Measurements from ENCODE around the gene OR51G1.
"Not testable (repeated sequence)": the region's sequence is repeated elsewhere in the genome, so short reads cannot be mapped to it uniquely, and the experiment has no call there.

Gene OR51G1, protein sequence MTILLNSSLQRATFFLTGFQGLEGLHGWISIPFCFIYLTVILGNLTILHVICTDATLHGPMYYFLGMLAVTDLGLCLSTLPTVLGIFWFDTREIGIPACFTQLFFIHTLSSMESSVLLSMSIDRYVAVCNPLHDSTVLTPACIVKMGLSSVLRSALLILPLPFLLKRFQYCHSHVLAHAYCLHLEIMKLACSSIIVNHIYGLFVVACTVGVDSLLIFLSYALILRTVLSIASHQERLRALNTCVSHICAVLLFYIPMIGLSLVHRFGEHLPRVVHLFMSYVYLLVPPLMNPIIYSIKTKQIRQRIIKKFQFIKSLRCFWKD

DNA sequence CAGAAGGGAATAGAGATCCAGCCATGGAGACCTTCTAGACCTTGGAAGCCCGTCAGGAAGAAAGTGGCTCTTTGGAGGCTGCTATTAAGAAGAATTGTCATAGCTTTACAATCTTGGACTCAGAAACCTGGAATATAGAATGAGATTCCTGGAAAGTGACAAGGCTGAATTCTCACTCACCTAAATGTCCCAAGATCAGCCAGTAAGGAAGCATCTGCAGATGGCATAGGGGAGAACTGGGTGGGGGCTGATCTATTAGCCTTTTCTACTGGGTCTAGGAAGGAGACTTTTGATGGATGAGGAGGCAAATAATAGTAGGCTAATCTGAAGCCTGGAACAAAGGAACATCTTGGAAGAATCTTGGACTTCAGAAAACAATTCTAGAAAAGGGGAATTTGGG lies at the start of gene OR51G1:
OR51G1 (minus strand) TSS at position 101 of the 400 bp plus-strand sequence; CDS start at position 101, 0 bp downstream.
- no peak for DNase-seq (ENCODE audit: low spot score)

DNA sequence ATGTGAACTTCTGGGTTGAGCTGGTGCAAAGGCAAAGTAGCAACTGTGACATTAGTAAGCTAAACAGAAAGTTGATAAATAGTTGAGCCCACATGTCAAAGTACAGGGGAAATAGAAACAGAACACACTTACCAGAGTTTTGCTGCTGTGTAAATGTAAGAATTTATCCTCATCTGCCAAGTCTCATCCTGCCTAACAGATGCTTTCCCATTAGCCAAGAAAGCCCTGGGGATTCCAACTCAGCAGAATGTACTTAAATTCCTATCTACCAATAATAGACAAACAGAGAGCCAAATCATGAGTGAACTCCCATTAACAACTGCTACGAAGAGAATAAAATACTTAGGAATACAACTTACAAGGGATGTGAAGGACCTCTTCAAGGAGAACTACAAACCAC lies 38.7 kb upstream of the OR51G1 start:
- no peak for DNase-seq (ENCODE audit: low spot score)

DNA sequence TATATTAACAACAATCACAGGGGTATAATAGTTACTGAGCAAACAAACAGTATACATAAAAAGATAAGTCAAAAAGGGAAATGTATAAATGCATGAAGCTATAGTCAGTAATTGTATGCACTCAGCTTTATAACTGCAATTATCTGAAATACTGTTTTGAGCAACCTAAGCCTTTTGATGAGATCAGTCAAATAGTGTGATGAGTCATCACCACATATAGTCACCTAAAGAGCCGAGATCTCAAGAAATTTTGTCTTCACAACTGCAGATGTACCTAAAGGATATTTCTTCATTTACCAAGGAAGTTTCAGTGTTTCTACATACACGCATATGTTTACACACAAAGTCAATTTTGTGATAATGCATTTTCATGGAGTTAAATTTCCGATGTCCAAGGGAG lies 36.7 kb upstream of the OR51G1 start:
- DNase-seq (ENCODE audit: low spot score), result no peak

DNA sequence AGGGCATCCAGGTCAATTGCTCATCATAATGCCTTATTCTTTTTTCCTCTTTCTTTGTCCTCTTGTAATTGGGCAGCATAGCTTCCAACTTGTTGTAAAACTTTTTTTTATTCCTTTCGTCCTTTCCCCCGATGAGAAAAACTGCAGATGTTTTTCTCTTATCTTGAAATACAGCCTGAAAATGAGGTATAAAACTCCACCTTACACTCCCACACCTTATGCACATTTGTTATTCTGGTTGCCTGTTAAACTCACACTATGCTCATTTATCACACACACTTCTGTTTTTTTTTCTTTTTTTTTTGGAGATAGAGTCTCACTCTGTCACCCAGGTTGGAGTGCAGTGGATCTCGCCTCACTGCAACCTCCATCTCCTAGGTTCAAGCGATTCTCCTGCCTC lies 33.3 kb upstream of the OR51G1 start:
- no peak for DNase-seq (ENCODE audit: low spot score)

DNA sequence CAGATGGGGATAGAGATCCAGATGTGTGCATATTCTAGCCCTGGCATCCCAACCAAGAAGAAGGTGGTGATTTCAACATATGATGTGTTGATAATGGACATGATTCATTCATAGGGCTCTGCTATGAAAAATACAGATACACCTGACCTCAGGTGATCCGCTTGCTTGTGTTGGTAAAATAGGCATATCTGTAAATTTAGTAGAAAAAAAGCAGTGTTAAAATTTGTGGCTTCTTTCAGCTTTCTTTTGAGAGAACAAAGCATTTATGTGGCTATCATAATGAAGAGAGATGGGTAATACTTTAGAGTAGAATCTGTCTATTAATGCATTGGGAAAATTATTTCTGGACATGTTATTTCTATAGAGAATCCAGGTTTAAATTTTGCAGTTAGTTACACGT lies 31.5 kb upstream of the OR51G1 start, which contains the start of gene OR51A2:
OR51A2 (minus strand) TSS at position 101 of the 400 bp plus-strand sequence; CDS start at position 101, 0 bp downstream.
- DNase-seq (ENCODE audit: low spot score), result not testable (repeated sequence)

DNA sequence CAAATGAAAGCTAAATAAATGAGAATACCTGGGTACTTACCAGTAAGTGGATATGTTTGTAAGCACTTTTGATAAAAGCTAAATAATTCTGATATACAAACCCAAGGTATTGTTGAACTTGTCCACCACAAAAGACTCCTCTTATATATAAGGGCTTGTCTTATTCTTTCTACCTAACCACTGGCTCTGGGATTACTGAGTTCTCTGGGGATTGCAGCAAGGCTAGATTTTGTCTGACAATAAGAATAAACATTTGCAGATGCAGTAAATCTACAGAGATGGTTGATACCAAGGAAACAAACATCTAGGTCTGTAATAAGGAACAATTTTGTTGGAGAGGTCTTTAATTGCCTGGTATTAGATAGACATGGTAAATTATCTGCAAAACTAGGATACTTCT lies 23.4 kb upstream of the OR51G1 start, which contains the start of gene OR51A4:
OR51A4 (minus strand) TSS at position 101 of the 400 bp plus-strand sequence. CDS start 505 bp downstream, outside the sequence.
- no peak for DNase-seq (ENCODE audit: low spot score)

DNA sequence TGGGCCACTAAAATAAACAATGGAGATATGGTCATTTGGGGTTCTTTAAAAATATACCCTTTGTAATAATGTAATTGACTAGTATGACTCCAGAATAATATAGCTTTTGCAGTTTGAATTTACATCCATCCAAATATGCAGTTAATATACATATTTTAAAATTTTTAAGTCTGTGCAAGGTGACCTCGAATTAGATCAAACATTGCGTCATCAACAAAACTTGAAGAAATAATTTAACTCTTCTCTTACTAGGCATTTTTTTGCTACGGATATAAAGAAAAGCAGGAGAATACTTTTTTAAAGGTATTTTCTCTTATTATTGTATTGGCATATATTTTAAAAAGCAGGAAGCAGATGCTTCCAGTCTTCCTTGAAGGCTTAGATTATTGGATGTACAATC lies 12.6 kb upstream of the OR51G1 start:
- DNase-seq (ENCODE audit: low spot score), result no peak

DNA sequence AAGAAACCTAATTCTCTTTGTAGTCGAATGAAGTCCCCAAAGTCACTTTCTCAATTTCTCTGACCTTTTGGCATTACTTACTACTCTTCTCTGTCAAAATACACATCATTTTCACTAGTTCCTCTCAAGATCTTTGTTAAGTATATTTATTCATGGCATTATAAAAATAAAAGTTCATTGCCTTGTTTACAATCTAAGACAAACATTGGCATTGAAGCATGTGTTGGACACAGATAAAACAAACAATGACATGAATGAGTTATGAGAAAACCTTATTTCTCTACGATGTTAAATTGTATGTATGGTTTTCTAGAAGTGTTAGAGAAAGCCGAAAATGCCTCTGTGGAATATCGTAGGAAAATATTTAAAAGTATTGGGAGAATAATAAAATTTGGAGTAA lies 8.6 kb upstream of the OR51G1 start:
- DNase-seq (ENCODE audit: low spot score), result no peak

DNA sequence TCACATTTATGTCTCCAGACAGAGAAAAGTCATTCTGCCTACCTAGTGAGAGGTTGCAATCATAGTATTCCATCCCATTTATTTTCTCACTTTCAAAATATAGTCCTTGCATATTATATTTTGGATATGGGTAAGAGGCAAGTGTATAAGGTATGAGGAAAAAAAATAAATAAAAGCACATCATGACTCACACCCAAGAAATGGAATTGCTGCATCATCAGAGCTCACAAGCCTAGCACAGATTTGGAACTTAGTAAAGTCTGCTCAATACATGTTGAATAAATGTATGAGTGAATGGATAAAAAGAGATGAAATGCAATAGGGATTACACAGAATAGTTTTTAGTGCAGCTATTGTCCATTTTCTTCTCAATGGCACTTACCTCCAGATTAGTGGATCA lies 2.5 kb upstream of the OR51G1 start:
- DNase-seq (ENCODE audit: low spot score), result no peak

DNA sequence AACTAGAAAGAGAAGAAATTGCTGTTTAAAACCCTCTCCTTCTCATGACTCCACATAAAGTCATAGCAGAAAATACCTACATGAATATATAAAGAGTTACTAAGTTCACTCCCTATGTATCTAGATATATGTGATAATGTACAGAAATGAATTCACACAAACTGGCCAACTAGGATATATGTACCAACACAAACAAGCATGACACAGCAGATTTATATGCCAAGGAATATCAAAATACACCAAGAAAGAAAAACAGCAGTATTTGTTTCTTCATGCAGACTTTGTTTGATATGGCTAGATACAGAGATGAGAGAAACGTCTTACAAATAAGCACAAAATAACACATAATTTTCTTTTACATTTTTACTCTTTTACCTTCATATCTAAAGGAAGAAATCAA lies 1.8 kb downstream of the OR51G1 start:
- no peak for DNase-seq (ENCODE audit: low spot score)

DNA sequence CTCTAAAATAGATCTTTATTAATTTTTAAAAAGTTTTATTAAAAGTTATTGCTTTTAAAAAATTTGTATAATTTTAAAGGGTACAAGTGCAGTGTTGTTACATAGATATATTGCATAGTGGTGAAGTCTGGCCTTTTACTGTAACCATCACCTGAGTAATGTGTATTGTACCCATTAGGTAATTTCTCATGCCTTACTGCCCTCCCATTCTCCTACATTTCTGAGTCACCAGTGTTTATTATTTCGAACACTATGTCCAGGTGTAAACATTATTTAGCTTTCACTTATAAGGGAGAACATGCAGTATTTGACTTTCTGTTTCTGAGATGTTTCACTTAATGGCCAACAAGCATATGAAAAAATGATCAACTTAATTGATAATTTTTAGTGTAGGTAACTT lies 2.3 kb downstream of the OR51G1 start:
- DNase-seq (ENCODE audit: low spot score), result no peak

DNA sequence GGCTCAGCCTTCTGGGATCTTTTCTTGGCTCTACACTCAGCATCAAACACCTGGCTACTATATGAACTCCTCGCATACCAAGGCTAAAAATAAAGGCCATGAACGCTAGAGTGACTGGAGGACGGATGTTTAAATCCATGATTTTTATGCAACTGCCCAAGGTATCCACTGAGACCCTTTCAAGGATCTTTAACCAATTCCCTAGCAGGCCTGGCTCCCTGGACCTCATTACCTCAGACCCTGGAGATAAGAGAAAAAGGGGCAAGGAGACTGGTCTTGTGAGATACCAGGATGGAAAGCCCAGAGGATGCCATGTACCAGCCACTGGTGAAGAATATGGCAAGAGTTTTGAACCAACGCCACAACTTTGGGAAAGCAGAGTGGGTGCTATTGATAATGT lies 4.9 kb downstream of the OR51G1 start, which contains the start of gene OR51G2:
OR51G2 (minus strand) TSS at position 101 of the 400 bp plus-strand sequence. CDS start 3,687 bp downstream, outside the sequence.
- no peak for DNase-seq (ENCODE audit: low spot score)

DNA sequence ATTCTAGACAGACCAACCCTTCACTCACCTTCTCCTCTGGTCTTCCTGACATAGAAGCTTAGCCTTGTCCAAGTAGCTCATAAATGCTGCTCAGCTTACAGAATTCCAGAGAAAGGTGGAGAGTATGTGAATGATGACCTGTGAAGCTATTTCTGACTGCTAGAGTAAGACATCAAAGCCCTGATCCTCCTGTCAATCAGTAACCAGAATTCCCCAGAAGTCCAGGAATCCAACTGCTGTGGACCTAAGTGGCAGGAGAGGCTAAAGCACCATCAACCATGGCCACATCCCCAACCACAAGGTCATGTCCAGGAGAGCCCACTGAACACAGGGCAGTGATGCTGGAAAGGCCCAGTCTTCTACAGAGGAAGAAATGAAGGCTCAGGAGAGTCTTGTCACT lies 7.6 kb downstream of the OR51G1 start:
- DNase-seq (ENCODE audit: low spot score), result no peak

DNA sequence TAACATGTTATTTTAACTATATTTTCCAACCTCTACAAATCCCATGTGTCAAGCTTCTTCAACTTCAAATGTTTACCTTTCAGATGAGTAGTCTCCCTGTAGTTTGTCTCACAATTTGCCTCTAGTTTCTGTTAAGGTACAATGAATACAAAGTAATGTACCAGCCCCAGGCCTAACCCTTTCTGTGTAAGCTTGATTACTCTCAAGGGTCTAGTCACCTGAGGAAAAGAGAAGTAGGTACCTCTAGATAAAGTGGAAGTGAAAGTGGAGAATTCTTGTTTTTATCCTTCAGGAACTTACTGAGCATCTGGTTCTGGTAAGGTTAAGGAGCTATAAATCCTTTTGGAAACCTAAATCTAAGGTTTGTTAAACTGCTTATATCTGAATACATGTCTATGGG lies 20.7 kb downstream of the OR51G1 start, which contains the start of gene OR51A7:
OR51A7 (plus strand) TSS at position 300 of the 400 bp plus-strand sequence. CDS start 3,587 bp downstream, outside the sequence.
- no peak for DNase-seq (ENCODE audit: low spot score)

DNA sequence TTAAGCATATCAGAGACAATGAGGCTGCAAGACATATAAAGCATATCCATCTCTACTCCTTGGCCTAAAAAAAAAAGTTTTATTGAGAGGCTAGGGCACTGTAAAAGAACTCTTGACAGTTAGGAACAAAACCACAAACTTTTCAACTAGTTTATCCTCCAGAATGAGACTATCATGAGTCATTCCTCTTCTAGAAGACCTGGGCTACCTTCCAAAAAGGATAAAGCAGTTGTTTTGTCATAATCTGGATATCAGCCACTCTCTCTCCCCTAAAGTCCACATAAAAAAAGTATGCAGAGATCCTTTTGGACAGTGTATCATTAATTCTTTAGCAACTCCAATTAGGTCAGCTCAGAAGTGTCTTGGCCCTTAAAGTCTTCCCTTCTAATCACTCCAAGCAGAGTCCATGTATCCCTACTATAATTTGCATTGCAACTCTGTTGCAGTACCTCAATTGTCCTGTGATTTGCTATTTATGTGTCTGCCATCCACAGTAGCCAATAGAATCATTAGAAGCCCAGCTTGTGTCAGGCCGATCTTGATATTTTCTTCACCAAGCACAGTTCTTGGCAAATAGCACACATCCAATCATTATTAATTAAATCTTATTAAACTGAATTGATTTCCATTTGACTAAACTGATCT lies 32.0 kb downstream of the OR51G1 start:
- no peak for DNase-seq (ENCODE audit: low spot score)

DNA sequence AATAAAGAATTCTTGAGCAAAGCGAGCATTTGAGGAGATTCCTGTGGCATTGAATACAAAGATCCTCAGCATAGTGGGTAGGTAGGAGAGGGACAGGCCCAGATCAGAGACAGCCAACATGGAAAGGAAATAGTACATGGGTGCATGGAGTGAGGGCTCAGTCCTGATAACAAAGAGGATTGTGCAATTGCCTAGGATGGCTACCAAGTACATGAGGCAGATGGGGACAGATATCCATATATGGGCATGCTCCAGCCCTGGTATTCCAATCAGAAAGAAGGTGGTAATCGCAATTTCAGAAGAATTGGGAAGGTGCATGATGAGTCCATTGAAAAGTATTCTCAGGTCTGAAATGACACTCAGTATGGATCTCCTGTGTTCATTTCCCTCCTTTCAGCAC lies 33.9 kb downstream of the OR51G1 start:
- DNase-seq (ENCODE audit: low spot score), result no peak

DNA sequence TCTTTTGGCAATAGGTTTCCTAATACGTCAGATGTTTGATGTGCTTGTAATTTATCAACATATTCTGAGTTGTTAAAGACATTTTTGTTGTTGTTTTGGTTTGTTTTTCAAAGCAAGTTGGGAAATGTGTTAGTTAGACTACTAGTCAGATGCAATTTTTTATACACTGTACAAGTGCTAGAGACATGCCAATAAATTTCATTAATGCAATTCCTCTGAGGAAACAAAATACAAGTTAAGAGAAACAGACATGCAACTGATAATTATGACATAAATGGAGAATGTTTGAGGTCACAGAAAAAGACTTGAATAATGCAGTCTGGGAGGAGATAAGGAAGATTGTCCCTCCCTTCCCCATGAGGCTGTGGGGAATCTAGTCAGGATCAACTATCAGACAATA lies 36.5 kb downstream of the OR51G1 start:
- DNase-seq (ENCODE audit: low spot score), result no peak

DNA sequence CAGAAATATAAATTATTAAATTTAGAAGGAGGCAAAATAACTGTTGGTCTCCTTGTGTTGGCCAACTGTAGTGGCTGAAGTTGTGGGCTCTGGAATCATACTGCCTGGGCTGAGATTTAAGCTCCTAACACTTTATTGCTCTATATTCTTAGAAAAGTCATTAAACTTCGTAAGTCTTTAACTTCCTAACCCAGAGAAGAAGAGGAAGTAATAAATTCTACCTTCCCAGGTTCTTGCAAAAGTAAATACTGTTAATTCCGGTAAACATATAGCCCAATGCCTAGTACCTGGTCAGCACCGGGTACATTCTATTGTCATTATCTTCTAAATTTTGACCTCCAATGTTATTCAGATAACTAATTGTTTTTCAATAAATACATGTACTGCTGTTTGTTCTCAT lies 38.0 kb downstream of the OR51G1 start:
- DNase-seq (ENCODE audit: low spot score), result no peak

DNA sequence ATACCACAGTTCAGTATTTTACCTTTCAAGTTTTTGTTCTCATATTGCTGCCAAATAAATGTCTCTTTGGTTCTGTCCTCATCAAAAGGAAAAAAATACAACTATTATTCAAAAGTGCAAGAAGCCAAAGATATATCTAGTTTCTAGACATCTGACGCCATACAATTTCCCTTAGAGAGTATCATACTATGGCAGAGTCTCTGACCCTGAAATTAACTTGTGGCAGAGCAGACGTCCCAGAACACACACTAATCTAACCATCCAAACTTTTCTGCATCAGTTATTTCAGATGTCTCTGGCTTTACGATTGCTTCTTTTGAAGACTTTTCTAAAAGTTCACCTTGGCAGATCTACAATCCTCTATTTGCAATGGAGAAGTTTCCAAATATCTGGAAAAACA lies 39.8 kb downstream of the OR51G1 start:
- no peak for DNase-seq (ENCODE audit: low spot score)

DNA sequence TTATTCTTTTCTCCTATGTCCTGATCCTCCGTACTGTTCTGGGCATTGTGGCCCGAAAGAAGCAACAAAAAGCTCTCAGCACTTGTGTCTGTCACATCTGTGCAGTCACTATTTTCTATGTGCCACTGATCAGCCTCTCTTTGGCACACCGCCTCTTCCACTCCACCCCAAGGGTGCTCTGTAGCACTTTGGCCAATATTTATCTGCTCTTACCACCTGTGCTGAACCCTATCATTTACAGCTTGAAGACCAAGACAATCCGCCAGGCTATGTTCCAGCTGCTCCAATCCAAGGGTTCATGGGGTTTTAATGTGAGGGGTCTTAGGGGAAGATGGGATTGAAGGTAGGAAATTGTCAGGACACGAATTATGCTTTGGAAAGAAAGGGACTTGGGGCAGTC lies 41.6 kb downstream of the OR51G1 start:
- no peak for DNase-seq (ENCODE audit: low spot score)

DNA sequence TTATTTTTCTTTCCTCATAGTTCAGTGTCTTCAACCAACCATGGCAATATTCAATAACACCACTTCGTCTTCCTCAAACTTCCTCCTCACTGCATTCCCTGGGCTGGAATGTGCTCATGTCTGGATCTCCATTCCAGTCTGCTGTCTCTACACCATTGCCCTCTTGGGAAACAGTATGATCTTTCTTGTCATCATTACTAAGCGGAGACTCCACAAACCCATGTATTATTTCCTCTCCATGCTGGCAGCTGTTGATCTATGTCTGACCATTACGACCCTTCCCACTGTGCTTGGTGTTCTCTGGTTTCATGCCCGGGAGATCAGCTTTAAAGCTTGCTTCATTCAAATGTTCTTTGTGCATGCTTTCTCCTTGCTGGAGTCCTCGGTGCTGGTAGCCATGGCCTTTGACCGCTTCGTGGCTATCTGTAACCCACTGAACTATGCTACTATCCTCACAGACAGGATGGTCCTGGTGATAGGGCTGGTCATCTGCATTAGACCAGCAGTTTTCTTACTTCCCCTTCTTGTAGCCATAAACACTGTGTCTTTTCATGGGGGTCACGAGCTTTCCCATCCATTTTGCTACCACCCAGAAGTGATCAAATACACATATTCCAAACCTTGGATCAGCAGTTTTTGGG lies 42.2 kb downstream of the OR51G1 start, which contains the start of gene OR51T1:
OR51T1 (plus strand) TSS at position 41 of the 641 bp plus-strand sequence; CDS start at position 41, 0 bp downstream.
- no peak for DNase-seq (ENCODE audit: low spot score)

DNA sequence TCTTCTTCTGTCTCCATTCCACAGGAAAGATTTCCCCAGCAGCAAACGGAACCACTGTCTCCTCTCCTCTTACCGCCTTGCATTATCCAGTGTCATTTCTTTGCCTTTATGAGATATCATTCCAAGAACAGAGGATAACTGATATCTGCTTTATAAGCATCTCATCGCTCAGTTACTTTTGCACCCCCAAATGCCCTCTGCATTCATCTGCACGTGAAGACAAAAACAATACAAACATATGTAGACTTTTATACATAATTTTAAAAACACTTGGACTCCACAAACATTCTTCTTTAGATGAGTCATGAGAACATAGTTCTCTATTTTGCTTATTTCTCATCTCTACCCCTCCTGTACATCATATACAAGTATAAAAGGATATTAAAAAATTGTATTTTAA lies 43.0 kb downstream of the OR51G1 start:
- no peak for DNase-seq (ENCODE audit: low spot score)

Measured in left forelimb (tissue), 1 donor.